ENCODE results near the gene RPS6KB1.
"Not testable (repeated sequence)": the region's sequence is repeated elsewhere in the genome, so short reads cannot be mapped to it uniquely, and the experiment has no call there.

The RPS6KB1 gene

GRCh38 chr17:59947310-59947709, 54.4 kb downstream of the RPS6KB1 start:
- DNase-seq = not testable (repeated sequence)

- DNase-seq = no peak
Measured at GRCh38 chr17:59950049-59950448, 57.1 kb downstream of the RPS6KB1 start.

- DNase-seq = no peak
Measured at GRCh38 chr17:59954856-59955255, 61.9 kb downstream of the RPS6KB1 start.

DNA sequence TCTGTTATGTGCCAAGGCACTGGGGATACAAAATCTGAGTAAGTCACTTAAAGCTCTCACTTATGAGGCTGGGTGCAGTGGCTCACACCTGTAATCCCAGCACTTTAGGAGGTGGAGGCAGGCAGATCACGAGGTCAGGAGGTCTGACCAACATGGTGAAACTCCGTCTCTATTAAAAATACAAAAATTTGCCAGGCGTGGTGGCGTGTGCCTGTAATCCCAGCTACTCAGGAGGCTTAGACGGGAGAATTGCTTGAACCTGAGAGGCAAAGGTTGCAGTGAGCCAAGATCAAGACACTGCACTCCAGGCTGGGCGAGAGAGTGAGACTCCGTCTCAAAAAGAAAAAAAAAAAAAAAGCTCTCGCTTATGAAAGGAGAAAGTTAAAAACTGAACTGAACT, 66.7 kb downstream of the RPS6KB1 start:
- not testable (repeated sequence) for DNase-seq

DNA sequence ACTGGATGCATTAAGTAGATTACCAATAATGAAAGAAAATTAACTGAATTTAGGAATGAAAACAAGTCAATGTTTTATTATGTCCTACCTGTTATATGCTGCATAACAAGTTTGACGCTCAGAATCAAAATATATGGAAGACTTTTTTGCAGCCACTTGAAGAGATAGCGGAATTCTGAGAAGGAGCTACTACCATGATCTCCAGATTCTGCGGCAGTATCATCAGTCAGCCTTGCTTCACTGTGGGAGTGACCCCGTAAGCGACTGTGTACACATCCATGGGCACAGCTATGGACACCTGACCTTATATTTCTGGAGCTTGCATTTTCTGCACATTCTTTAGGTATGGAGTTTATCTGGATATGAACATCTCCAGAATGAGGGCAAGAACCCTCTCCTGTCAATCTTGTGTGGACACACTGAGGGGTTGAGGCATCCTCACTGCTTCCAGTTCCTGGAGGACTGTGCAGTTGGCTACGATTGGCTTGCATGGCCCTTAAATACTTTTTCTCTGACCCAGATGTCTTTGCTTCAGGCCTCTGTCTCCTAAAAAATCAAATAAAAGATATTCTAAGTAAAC, 69.9 kb downstream of the RPS6KB1 start:
- no peak for DNase-seq

GRCh38 chr17:59963738-59964481, 71.0 kb downstream of the RPS6KB1 start:
- peak; percentile 77 for DNase-seq

DNA sequence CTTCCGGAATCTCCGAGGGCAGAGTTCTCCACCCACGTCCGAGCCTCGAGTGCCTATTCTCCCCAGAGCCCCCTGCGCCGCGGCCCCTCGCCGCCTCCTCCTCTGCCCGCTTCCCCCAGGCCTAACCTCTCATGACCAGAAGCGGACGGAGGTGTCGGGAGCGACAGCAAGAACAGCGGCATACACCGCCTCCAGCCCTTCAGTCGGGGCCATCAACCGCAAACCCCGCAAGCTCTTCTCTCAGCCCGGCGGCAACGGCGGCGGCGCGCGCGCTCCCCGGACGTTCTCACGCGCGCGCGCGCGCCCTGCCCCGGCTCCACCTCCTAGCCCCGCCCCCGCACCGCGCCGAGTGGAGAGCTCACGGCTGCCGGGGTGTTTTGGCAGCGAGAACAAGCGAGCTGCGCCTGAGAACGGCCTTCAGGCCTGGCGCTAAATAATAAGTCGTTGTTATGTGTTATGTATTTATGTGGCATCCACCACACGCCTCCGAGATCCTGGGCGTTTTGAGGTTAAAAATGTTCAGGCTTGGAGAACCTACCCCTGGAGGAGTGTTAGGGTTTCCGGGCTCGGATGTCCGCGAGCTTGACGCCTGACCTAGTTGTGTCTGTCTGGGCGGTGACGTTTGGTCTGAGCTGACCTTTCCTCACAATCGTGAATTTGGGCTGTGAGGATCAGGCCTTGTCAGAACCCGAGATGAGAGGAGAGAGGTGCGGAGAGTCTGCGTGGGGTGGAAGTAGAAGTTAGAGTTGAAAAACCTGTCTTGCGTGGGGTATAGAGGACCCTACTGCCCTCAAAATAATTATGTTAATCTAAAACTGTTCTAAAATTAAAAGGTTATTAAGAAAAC, 71.8 kb downstream of the RPS6KB1 start, which contains the start of gene RNFT1:
Gene RNFT1 (minus strand): TSS at position 259 of the 847 bp plus-strand sequence. CDS start 77 bp downstream, at position 182.
- peak; percentile 95 for DNase-seq

DNA sequence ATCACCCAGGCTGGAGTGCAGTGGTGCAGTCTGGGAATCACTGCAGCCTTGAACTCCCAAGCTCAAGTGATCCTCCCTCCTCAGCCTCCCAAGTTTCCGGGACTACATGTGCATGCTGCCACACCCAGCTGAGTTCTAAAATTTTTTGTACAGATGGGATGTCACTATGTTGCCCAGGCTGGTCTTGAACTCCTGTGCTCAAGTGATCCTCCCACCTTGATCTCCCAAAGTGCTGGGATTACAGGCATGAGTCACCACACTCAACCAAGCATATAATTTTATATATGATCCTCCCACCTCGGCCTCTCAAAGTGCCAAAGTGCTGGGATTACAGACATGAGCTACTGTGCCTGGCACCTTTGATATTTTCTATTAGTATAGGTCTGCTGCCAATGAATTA, 78.8 kb downstream of the RPS6KB1 start:
- not testable (repeated sequence) for DNase-seq

DNA sequence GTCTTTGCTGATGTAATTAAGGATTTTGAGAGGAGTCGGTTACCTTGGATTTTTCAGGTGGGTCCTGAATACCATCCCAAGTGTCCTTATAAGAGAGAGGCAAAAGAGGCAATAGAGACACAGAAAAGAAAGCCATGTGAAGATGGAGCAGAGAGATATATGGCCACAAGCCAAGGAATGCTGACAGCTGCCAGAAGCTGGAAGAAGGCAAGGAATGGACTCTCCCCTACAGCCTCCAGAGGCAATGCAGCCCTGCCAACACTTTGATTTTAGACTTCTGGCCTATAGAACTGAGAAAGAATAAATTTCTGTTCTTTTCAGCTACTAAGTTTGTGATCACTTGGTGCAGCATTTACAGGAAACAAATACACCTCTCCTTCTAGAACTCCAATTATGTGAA, 79.9 kb downstream of the RPS6KB1 start:
- DNase-seq = no peak

- not testable (repeated sequence) for DNase-seq
Measured at GRCh38 chr17:59973483-59973882, 80.6 kb downstream of the RPS6KB1 start.

GRCh38 chr17:59975166-59975565, 82.2 kb downstream of the RPS6KB1 start:
- not testable (repeated sequence) for DNase-seq

DNA sequence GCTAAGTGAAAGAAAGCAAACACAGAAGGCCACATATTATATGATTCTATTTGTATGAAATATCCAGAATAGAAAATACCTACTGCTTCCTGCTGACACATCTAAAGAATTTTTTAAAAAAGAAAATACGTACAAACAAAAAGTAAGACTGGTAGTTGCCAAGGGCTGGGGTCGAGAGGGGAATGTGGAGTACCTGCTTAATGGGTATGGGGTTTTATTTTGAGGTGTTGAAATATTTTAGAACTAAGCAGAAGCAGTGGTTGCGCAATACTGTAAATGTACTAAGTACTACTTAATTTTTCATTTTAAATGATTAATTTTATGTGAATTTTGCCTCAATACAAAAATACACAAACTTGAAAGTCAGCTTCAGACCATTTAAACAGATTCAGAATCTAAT, 103.7 kb downstream of the RPS6KB1 start:
- not testable (repeated sequence) for DNase-seq

Data from hematopoietic multipotent progenitor cell treated with erythropoietin and hydrocortisone succinate and interleukin-3 and kit ligand, for 4 days (in vitro differentiated cells).